GM12878 (cell line): ENCODE results near the gene CDK5RAP1. TPM values are rescaled to one million over a fixed set of nuclear protein-coding genes. Genes with fewer than 3 reads are reported as not detected.

Experiments used
- MTA2 ChIP-seq: fragments of 450-650 bp; IDR thresholded peaks from 2 replicates; pipeline ENCODE4 v1.6.1; 2016; ENCODE audit warnings: low read depth, mild to moderate bottlenecking, moderate library complexity
- MTA3 ChIP-seq: IDR thresholded peaks from 2 replicates; pipeline ENCODE4 v1.6.1; 2012; ENCODE audit warnings: low read length, inconsistent platforms, borderline replicate concordance
- NR2C1 ChIP-seq: fragments of 450-650 bp; IDR thresholded peaks from 2 replicates; pipeline ENCODE4 v1.6.1; 2017; ENCODE audit warnings: antibody characterized with exemption, mild to moderate bottlenecking, moderate library complexity
- PBX3 ChIP-seq: IDR thresholded peaks from 2 replicates; pipeline ENCODE4 v1.6.1; 2011; ENCODE audit warnings: mild to moderate bottlenecking, low read depth, low read length, moderate library complexity; ENCODE audit not compliant: insufficient replicate concordance
- PRDM15 ChIP-seq: fragments of 450-650 bp; formaldehyde crosslinking; IDR thresholded peaks from 2 replicates; pipeline ENCODE4 v1.4.0; 2020; ENCODE audit warnings: mild to moderate bottlenecking, moderate library complexity
- SREBF1 ChIP-seq: IDR thresholded peaks from 2 replicates; pipeline ENCODE4 v1.6.1; 2012; ENCODE audit warnings: mild to moderate bottlenecking, low read length
- TCF3 ChIP-seq: IDR thresholded peaks from 2 replicates; pipeline ENCODE4 v1.6.1; 2012; ENCODE audit warnings: low read depth, mild to moderate bottlenecking, low read length, borderline replicate concordance; ENCODE audit not compliant: insufficient read depth
- TCF7 ChIP-seq: IDR thresholded peaks from 2 replicates; pipeline ENCODE4 v1.6.1; 2014; ENCODE audit warnings: antibody characterized with exemption, borderline replicate concordance
- polyA plus RNA-seq, 11 experiments: library from polyadenylated mRNA; depleted of rRNA in 4 of 11; unstranded in 6 of 11; stranded (reverse) in 5 of 11; fragments of >200 nt; fragmentation: Nextera tagmentation in 4 of 11; fragmentation: Illumina TruSeq in 1 of 11; extraction: Ambion mirVana in 4 of 11; extraction: Trizol in 1 of 11; gene quantifications; 1 replicate in 1 of 11; 2 replicates in 10 of 11; pipeline versions ENCODE4 v1.2.1 to v1.2.3, GENCODE V29; 2011 to 2016; ENCODE audit warnings: inconsistent platforms in 2 of 11, missing spikeins in 2 of 11, low read depth in 1 of 11
- total RNA-seq, 4 experiments: library from RNA; depleted of rRNA in 3 of 4; stranded (reverse); fragments of >200 nt in 3 of 4; fragmentation: Illumina TruSeq in 1 of 4; extraction: Trizol in 1 of 4; gene quantifications; 2 replicates each; pipeline versions ENCODE4 v1.2.1 to v1.2.3, GENCODE V29; 2013 to 2021

The CDK5RAP1 gene
- total and polyA plus RNA-seq, 10 of the 15 experiments (the other 5 are each of a cell fraction or from before 2014, with no cell fraction given): 30.4 to 67.6 (median 38.8) TPM

- TF ChIP-seq PRDM15 (CRISPR knock-in tag) (no peak), PBX3 (no peak), MTA2 (no peak), MTA3 (no peak), TCF7 (no peak), SREBF1 (no peak), NR2C1 (no peak), TCF3 (no peak)
These were observed 72.9 kb downstream of the CDK5RAP1 start (continued) for GRCh38 chr20:33328157-33329137.
